ENCODE data around the gene MAPKBP1. TPM values are rescaled to one million over a fixed set of nuclear protein-coding genes. Genes with fewer than 3 reads are reported as not detected.
A peak's percentile ranks its signal among the peaks of the same experiment; 100 is the strongest.

The MAPKBP1 gene
- total and polyA plus RNA-seq, 9 donors = 7.4 to 14.4 (median 10.3) TPM

DNA sequence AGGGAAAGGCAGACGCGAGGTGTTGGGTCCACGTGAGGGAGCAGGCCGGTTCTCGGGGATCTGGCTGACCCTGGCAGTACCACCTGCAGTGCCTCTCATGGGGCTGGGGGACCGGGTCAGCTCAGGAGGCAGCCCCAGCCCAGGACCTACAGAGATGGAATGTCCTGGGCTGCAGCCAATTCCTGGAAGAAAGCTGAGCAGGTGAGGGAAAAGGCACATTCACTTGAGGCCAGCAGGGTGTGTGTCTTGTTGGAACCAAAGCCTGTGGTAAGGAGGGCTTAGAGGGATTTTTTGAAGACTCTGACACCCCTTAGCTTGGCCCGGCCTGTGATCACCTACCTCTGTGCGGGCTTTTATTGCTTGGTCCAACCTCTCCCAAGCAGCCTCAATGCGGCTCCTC is 80.2 kb downstream of the MAPKBP1 start:
- Histone ChIP-seq H3K4me3 (ENCODE audit: low read length) (no peak overlapping the region), H3K36me3 (ENCODE audit: control insufficient read depth, insufficient read depth, low read length) (peaks cover 5% of the 10 kb centered on the region), H3K4me1 (ENCODE audit: control insufficient read depth, insufficient read depth, low read length) (peaks cover 29% of the 10 kb centered on the region), H3K9me3 (replicated peaks; ENCODE audit: control insufficient read depth, low read depth, low read length) (no peaks in the 10 kb centered on the region), H3K27ac (ENCODE audit: low read length) (no peak overlapping the region), H3K27me3 (ENCODE audit: control insufficient read depth, insufficient read depth, low read length) (peaks cover 6% of the 10 kb centered on the region)
- DNase-seq = no peak
- whole genome bisulfite sequencing (ENCODE audit: insufficient coverage) = 64% methylated on average over 9 of the region's 9 CpGs

DNA sequence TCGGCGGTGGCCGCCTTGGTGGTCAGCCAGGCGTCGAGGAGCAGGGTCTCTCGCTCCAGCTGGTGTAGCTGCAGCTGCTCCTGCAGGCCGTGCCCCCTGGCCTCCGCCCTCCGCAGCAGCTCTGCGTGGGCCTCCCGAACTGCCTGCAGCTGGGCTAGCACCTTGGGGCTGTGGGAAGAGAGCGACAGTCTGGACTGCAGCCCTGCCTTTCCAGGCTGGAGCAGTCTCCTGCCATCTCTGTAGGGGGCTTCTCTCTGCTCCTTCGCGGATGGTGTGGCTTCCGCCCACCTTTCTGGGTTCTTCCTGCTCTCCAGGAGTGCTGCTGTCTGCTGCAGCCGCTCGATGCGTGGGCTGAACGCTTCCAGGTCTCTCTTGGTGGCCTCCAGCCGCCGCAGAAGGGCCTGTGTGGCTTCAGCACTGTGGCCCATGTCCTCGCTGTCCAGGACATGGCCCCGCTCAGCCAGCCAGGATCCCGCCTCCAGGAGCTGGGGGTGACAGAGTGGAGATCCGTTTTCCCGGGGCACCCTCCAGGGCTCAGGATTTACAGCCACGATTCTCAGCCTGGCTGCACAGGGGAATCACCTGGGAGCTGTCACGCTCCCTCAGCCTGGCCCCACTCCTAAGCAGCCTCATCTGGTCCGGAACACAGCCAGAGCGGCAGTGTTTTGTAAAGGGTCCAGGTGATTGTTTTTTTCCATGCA is 81.1 kb downstream of the MAPKBP1 start:
- WGBS (ENCODE audit: insufficient coverage) = 17% methylated on average over 27 of the region's 30 CpGs
- peaks cover 6% of the 10 kb centered on the region for H3K27me3 ChIP-seq (ENCODE audit: control insufficient read depth, insufficient read depth, low read length)
- no peak overlapping the region for H3K4me3 ChIP-seq (ENCODE audit: low read length)
- H3K36me3 ChIP-seq (ENCODE audit: control insufficient read depth, insufficient read depth, low read length) = peaks cover 5% of the 10 kb centered on the region
- peaks cover 35% of the 10 kb centered on the region for H3K4me1 ChIP-seq (ENCODE audit: control insufficient read depth, insufficient read depth, low read length)
- H3K27ac ChIP-seq (ENCODE audit: low read length) = no peak overlapping the region
- H3K9me3 ChIP-seq (replicated peaks; ENCODE audit: control insufficient read depth, low read depth, low read length) = no peaks in the 10 kb centered on the region
- DNase-seq = peak; percentile 63

DNA sequence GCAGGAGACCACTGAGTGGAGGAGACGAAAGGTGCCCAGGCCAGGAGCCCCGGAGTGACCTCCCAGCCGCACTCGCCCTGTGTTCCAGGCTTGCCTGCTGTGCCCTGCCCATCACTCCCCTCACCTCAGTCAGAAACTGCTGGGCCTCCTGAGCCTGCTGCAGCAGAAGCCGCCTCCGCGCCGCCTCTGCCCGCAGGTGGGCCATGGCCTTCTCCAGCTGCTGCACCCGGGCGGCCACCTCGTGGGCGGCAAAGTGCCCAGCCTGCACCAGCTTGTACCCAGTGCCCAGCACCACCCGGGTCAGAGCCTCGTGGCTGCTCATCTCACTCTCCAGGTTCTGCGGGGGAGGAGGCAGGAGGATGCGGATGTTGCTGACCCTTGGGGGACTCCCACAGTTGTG is 82.0 kb downstream of the MAPKBP1 start:
- Histone ChIP-seq H3K4me1 (ENCODE audit: control insufficient read depth, insufficient read depth, low read length) (peaks cover 35% of the 10 kb centered on the region), H3K27ac (ENCODE audit: low read length) (no peak overlapping the region), H3K9me3 (replicated peaks; ENCODE audit: control insufficient read depth, low read depth, low read length) (no peaks in the 10 kb centered on the region), H3K4me3 (ENCODE audit: low read length) (no peak overlapping the region), H3K27me3 (ENCODE audit: control insufficient read depth, insufficient read depth, low read length) (peaks cover 6% of the 10 kb centered on the region), H3K36me3 (ENCODE audit: control insufficient read depth, insufficient read depth, low read length) (peaks cover 5% of the 10 kb centered on the region)
- 84% methylated on average over 15 of the region's 17 CpGs for WGBS (ENCODE audit: insufficient coverage)
- DNase-seq = no peak

DNA sequence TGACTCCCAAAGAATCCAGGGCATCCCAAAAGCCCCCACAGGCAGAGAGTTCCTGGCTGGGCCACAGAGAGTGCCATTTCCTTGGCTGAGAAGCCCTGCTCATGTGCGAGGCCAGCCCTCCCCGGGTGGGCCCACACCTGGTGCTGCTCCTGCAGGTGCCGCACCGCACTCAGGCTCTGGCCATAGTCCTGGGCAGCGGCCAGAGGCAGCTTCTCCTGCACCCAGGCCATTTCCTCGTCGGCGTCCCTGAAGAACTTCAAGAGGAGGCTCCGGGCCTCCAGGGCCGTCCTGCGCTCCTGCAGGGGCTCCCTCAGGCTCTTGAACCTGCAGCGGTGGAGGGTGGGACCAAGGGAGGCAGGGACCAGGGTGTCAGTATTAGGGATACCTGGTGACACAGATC is 82.4 kb downstream of the MAPKBP1 start:
- 97% methylated on average over 12 of the region's 12 CpGs for WGBS (ENCODE audit: insufficient coverage)
- H3K4me1 ChIP-seq (ENCODE audit: control insufficient read depth, insufficient read depth, low read length) = peaks cover 35% of the 10 kb centered on the region

DNA sequence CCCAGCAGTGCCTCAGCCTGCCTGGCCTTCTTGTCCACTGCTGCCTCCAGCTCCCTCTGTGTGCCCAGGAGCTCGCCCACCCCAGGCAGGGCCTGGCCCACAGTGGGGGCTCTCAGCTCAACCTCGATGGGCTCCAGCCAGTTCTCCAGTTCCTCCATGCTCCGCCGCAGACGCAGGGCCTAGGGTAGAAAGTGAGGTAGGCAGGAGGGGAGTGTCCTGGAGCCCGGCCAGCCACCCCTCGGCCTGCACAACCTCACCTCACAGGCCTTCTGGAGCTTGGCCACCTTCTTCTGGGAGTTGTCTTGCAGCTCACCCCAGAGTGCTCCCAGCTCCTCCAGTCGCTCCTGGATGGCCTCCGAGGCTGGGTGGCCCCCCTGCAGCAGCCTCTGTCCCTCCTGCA is 83.0 kb downstream of the MAPKBP1 start:
- Histone ChIP-seq H3K36me3 (ENCODE audit: control insufficient read depth, insufficient read depth, low read length) (peaks cover 5% of the 10 kb centered on the region), H3K9me3 (replicated peaks; ENCODE audit: control insufficient read depth, low read depth, low read length) (no peaks in the 10 kb centered on the region), H3K4me3 (ENCODE audit: low read length) (no peak overlapping the region), H3K27me3 (ENCODE audit: control insufficient read depth, insufficient read depth, low read length) (peaks cover 3% of the 10 kb centered on the region), H3K27ac (ENCODE audit: low read length) (no peak overlapping the region), H3K4me1 (ENCODE audit: control insufficient read depth, insufficient read depth, low read length) (peaks cover 35% of the 10 kb centered on the region)
- WGBS (ENCODE audit: insufficient coverage) = 79% methylated on average over 3 of the region's 9 CpGs
- no peak for DNase-seq

More for the DNA sequence above, 82.4 kb downstream of the MAPKBP1 start:
- Histone ChIP-seq H3K36me3 (ENCODE audit: control insufficient read depth, insufficient read depth, low read length) (peaks cover 5% of the 10 kb centered on the region), H3K4me3 (ENCODE audit: low read length) (no peak overlapping the region), H3K27ac (ENCODE audit: low read length) (no peak overlapping the region), H3K9me3 (replicated peaks; ENCODE audit: control insufficient read depth, low read depth, low read length) (no peaks in the 10 kb centered on the region), H3K27me3 (ENCODE audit: control insufficient read depth, insufficient read depth, low read length) (peaks cover 5% of the 10 kb centered on the region)
- DNase-seq = no peak

DNA sequence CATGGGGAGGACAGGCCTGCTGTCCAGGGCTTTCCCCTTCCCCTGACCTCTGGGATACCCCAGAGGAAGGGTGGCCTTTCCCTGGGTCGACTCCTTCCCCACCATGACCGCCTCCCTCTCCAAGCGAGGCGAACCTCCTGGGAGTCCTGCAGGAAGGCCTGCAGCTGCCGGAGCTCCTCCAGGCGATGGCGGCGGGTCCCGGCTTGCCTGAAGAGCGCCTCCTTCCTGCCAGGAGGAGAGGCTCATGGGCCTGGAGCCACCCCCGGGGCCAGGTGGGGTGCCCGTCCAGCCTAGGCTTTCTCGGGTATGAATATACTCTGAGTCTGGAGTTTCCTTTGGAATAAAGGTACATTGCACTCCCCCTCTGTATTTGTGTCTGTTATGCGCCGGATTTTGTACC is 84.5 kb downstream of the MAPKBP1 start:
- H3K9me3 ChIP-seq (replicated peaks; ENCODE audit: control insufficient read depth, low read depth, low read length) = no peaks in the 10 kb centered on the region
- no peak overlapping the region for H3K4me3 ChIP-seq (ENCODE audit: low read length)
- H3K4me1 ChIP-seq (ENCODE audit: control insufficient read depth, insufficient read depth, low read length) = peaks cover 26% of the 10 kb centered on the region
- WGBS (ENCODE audit: insufficient coverage) = 69% methylated on average over 10 of the region's 15 CpGs
- H3K27ac ChIP-seq (ENCODE audit: low read length) = no peak overlapping the region
- no peak for DNase-seq
- H3K27me3 ChIP-seq (ENCODE audit: control insufficient read depth, insufficient read depth, low read length) = peaks cover 3% of the 10 kb centered on the region
- H3K36me3 ChIP-seq (ENCODE audit: control insufficient read depth, insufficient read depth, low read length) = peaks cover 6% of the 10 kb centered on the region

- H3K27me3 ChIP-seq (ENCODE audit: control insufficient read depth, insufficient read depth, low read length) = peaks cover 3% of the 10 kb centered on the region
- no peak overlapping the region for H3K27ac ChIP-seq (ENCODE audit: low read length)
- H3K36me3 ChIP-seq (ENCODE audit: control insufficient read depth, insufficient read depth, low read length) = peaks cover 8% of the 10 kb centered on the region
- H3K9me3 ChIP-seq (replicated peaks; ENCODE audit: control insufficient read depth, low read depth, low read length) = no peaks in the 10 kb centered on the region
- 62% methylated on average over 8 of the region's 15 CpGs for whole genome bisulfite sequencing (ENCODE audit: insufficient coverage)
- no peak for DNase-seq
- peaks cover 12% of the 10 kb centered on the region for H3K4me1 ChIP-seq (ENCODE audit: control insufficient read depth, insufficient read depth, low read length)
- no peak overlapping the region for H3K4me3 ChIP-seq (ENCODE audit: low read length)
These were observed 86.0 kb downstream of the MAPKBP1 start for GRCh38 chr15:41860049-41860828.

- 70% methylated on average over 15 of the region's 18 CpGs for WGBS (ENCODE audit: insufficient coverage)
- no peak for DNase-seq
- Histone ChIP-seq H3K4me3 (ENCODE audit: low read length) (no peak overlapping the region), H3K4me1 (ENCODE audit: control insufficient read depth, insufficient read depth, low read length) (peaks cover 15% of the 10 kb centered on the region), H3K27ac (ENCODE audit: low read length) (no peak overlapping the region), H3K36me3 (ENCODE audit: control insufficient read depth, insufficient read depth, low read length) (peaks cover 4% of the 10 kb centered on the region), H3K27me3 (ENCODE audit: control insufficient read depth, insufficient read depth, low read length) (no peaks in the 10 kb centered on the region), H3K9me3 (replicated peaks; ENCODE audit: control insufficient read depth, low read depth, low read length) (no peaks in the 10 kb centered on the region)
These were observed 87.6 kb downstream of the MAPKBP1 start for GRCh38 chr15:41861736-41862356.

GRCh38 chr15:41862515-41863116 is 88.3 kb downstream of the MAPKBP1 start:
- H3K27me3 ChIP-seq (ENCODE audit: control insufficient read depth, insufficient read depth, low read length) = no peaks in the 10 kb centered on the region
- no peak overlapping the region for H3K27ac ChIP-seq (ENCODE audit: low read length)
- no peak for DNase-seq
- no peak overlapping the region for H3K4me3 ChIP-seq (ENCODE audit: low read length)
- peaks cover 3% of the 10 kb centered on the region for H3K36me3 ChIP-seq (ENCODE audit: control insufficient read depth, insufficient read depth, low read length)
- H3K9me3 ChIP-seq (replicated peaks; ENCODE audit: control insufficient read depth, low read depth, low read length) = no peaks in the 10 kb centered on the region
- WGBS (ENCODE audit: insufficient coverage) = 69% methylated on average over 13 of the region's 19 CpGs
- H3K4me1 ChIP-seq (ENCODE audit: control insufficient read depth, insufficient read depth, low read length) = peaks cover 15% of the 10 kb centered on the region

Data from muscle of leg (tissue), 11 donors.